H1 (cell line): ENCODE measurements around the gene SLFN12. TPM values are rescaled to one million over a fixed set of nuclear protein-coding genes. Genes with fewer than 3 reads are reported as not detected.

Experiments
- CTCF ChIA-PET: fragments of 300-600 bp; sonication (Branson Sonifier 250); formaldehyde crosslinking; loops from one replicate; lab custom pipeline; 2021; ENCODE audit not compliant: partially characterized antibody; lab: Charles Lee
- POLR2A ChIA-PET: fragments of 300-600 bp; sonication (Branson Sonifier 250); formaldehyde crosslinking; loops from one replicate; lab custom pipeline; 2021; ENCODE audit warnings: inconsistent platforms; ENCODE audit not compliant: partially characterized antibody; lab: Charles Lee
- DNase-seq, 2 experiments: peaks; one replicate each; pipeline versions ENCODE4 v3.0.0 to v3.0.0-alpha.2; 2010 to 2022; ENCODE audit warnings: low spot score in 2 of 2, low read depth in 1 of 2, mixed read lengths in 1 of 2
- FAIRE-seq: peaks from 2 replicates; lab custom pipeline; 2011; peaks lifted over from hg19 to GRCh38; lab: Jason Lieb, UNC
- H2AFZ ChIP-seq: 2 replicates; pipeline ENCODE4 v1.8.1; 2012; ENCODE audit warnings: low read length, inconsistent platforms
- H2AK5ac ChIP-seq: 2 replicates; pipeline ENCODE4 v1.6.1; 2013; ENCODE audit warnings: low read depth, low read length
- H2BK120ac ChIP-seq: replicated peaks from 2 replicates; pipeline ENCODE3; 2013; ENCODE audit warnings: low read depth, low read length, inconsistent platforms
- H2BK12ac ChIP-seq: 2 replicates; pipeline ENCODE4 v1.6.1; 2013; ENCODE audit warnings: low read depth, low read length
- H2BK15ac ChIP-seq: 2 replicates; pipeline ENCODE4 v1.6.1; 2013; ENCODE audit warnings: low read length
- H2BK20ac ChIP-seq: 2 replicates; pipeline ENCODE4 v1.6.1; 2013; ENCODE audit warnings: low read length
- H2BK5ac ChIP-seq: 2 replicates; pipeline ENCODE4 v1.6.1; 2013; ENCODE audit warnings: low read depth, low read length
- H3K14ac ChIP-seq: 2 replicates; pipeline ENCODE4 v1.6.1; 2013; ENCODE audit warnings: inconsistent platforms; ENCODE audit not compliant: insufficient read length
- H3K18ac ChIP-seq: 2 replicates; pipeline ENCODE4 v1.6.1; 2013; ENCODE audit warnings: low read length; ENCODE audit errors: extremely low read depth
- H3K23ac ChIP-seq: 2 replicates; pipeline ENCODE4 v1.6.1; 2013; ENCODE audit warnings: inconsistent platforms; ENCODE audit not compliant: insufficient read length
- H3K23me2 ChIP-seq: 2 replicates; pipeline ENCODE4 v1.6.1; 2013; ENCODE audit warnings: low read depth, low read length
- H3K27ac ChIP-seq: 2 replicates; pipeline ENCODE4 v1.6.1; 2011; ENCODE audit warnings: low read depth, low read length, inconsistent platforms
- H3K27me3 ChIP-seq, 4 experiments: replicated peaks in 1 of 4; 1 replicate in 1 of 4; 2 replicates in 3 of 4; pipeline versions ENCODE4 v1.6.1 to v1.8.1; 2011 to 2013; ENCODE audit warnings: low read length in 3 of 4, mild to moderate bottlenecking in 3 of 4, inconsistent platforms in 2 of 4, mixed read lengths in 2 of 4, moderate library complexity in 1 of 4; ENCODE audit not compliant: control insufficient read depth in 3 of 4, insufficient read depth in 3 of 4; ENCODE audit errors: extremely low read depth in 1 of 4
- H3K36me3 ChIP-seq, 4 experiments: 2 replicates each; pipeline versions ENCODE4 v1.6.1 to v1.8.1; 2011 to 2013; ENCODE audit warnings: mild to moderate bottlenecking in 4 of 4, low read length in 3 of 4, moderate library complexity in 2 of 4, control low read depth in 1 of 4, inconsistent platforms in 1 of 4; ENCODE audit not compliant: insufficient read depth in 4 of 4, control insufficient read depth in 2 of 4
- H3K4ac ChIP-seq: replicated peaks from 2 replicates; pipeline ENCODE3; 2013; ENCODE audit warnings: low read length, low read depth, mixed read lengths, inconsistent platforms; ENCODE audit not compliant: insufficient read length
- H3K4me1 ChIP-seq, 4 experiments: replicated peaks in 1 of 4; 1 replicate in 1 of 4; 2 replicates in 3 of 4; pipeline versions ENCODE4 v1.6.1 to v1.8.1; 2011 to 2013; ENCODE audit warnings: low read length in 3 of 4, inconsistent platforms in 2 of 4, mixed read lengths in 1 of 4; ENCODE audit not compliant: insufficient read depth in 4 of 4, control insufficient read depth in 3 of 4
- H3K4me2 ChIP-seq, 2 experiments: 2 replicates each; pipeline versions ENCODE4 v1.6.1 to v1.8.1; 2011 to 2013; ENCODE audit warnings: low read depth in 2 of 2, low read length in 2 of 2, control low read depth in 1 of 2, inconsistent platforms in 1 of 2, mild to moderate bottlenecking in 1 of 2; ENCODE audit not compliant: insufficient read depth in 1 of 2
- H3K4me3 ChIP-seq, 4 experiments: fragments of 200-600, 300-600 bp in 1 of 4; sonication (generic), shearing (Covaris generic), sonication (Bioruptor Twin) in 1 of 4; 2 replicates each; pipeline versions ENCODE4 v1.5.1 to v1.8.1; 2011 to 2016; ENCODE audit warnings: low read length in 4 of 4, low read depth in 3 of 4, control low read depth in 2 of 4, inconsistent platforms in 2 of 4, mild to moderate bottlenecking in 2 of 4, mixed read lengths in 1 of 4, moderate library complexity in 1 of 4; ENCODE audit not compliant: insufficient read depth in 2 of 4; ENCODE audit errors: extremely low read depth in 1 of 4
- H3K56ac ChIP-seq: replicated peaks from 2 replicates; pipeline ENCODE3; 2013; ENCODE audit warnings: low read depth, mild to moderate bottlenecking, mixed read lengths, low read length, inconsistent platforms; ENCODE audit not compliant: insufficient read length
- H3K79me1 ChIP-seq: 2 replicates; pipeline ENCODE4 v1.6.1; 2013; ENCODE audit warnings: low read depth, low read length, control low read depth
- H3K79me2 ChIP-seq, 2 experiments: 2 replicates each; pipeline versions ENCODE4 v1.6.1 to v1.8.1; 2012 to 2013; ENCODE audit warnings: low read length in 2 of 2, mild to moderate bottlenecking in 2 of 2, inconsistent platforms in 1 of 2; ENCODE audit not compliant: insufficient read depth in 2 of 2, control insufficient read depth in 1 of 2
- H3K9ac ChIP-seq, 4 experiments: replicated peaks in 1 of 4; 1 replicate in 1 of 4; 2 replicates in 3 of 4; pipeline versions ENCODE4 v1.6.1 to v1.8.1; 2011 to 2013; ENCODE audit warnings: low read depth in 3 of 4, low read length in 3 of 4, control low read depth in 2 of 4, mild to moderate bottlenecking in 2 of 4, moderate library complexity in 2 of 4, inconsistent platforms in 1 of 4; ENCODE audit errors: extremely low read depth in 1 of 4
- H3K9me3 ChIP-seq, 2 experiments: 2 replicates each; pipeline versions ENCODE4 v1.6.1 to v1.8.1; 2012 to 2013; ENCODE audit warnings: mild to moderate bottlenecking in 2 of 2, moderate library complexity in 2 of 2, control low read depth in 1 of 2, inconsistent platforms in 1 of 2, low read depth in 1 of 2, low read length in 1 of 2, mixed read lengths in 1 of 2; ENCODE audit not compliant: insufficient read depth in 2 of 2
- H4K20me1 ChIP-seq, 2 experiments: replicated peaks in 1 of 2; 2 replicates each; pipeline versions ENCODE3 to v1.8.1; 2011 to 2013; ENCODE audit warnings: inconsistent platforms in 2 of 2, low read length in 2 of 2, mild to moderate bottlenecking in 1 of 2; ENCODE audit not compliant: insufficient read depth in 2 of 2, control insufficient read depth in 1 of 2
- H4K5ac ChIP-seq: 2 replicates; pipeline ENCODE4 v1.6.1; 2013; ENCODE audit warnings: low read length, low read depth, mixed read lengths, inconsistent platforms; ENCODE audit not compliant: insufficient read length
- H4K8ac ChIP-seq: 2 replicates; pipeline ENCODE4 v1.8.0; 2013; ENCODE audit warnings: mild to moderate bottlenecking, moderate library complexity, low read length, inconsistent platforms; ENCODE audit not compliant: insufficient read depth; ENCODE audit errors: extremely low read depth
- H4K91ac ChIP-seq: replicated peaks from 2 replicates; pipeline ENCODE3; 2013; ENCODE audit warnings: low read length, mixed read lengths, inconsistent platforms; ENCODE audit not compliant: insufficient read length
- BRCA1 ChIP-seq: IDR thresholded peaks from 2 replicates; pipeline ENCODE4 v1.6.1; 2012; ENCODE audit warnings: low read depth, low read length, improper control_type of control experiment
- CREB1 ChIP-seq: IDR thresholded peaks from 2 replicates; pipeline ENCODE4 v1.6.1; 2012; ENCODE audit warnings: inconsistent platforms
- EZH2 ChIP-seq: fragments of 200-600 bp; sonication (generic); IDR thresholded peaks from 2 replicates; pipeline ENCODE4 v1.7.1; 2012; ENCODE audit warnings: low read depth, mild to moderate bottlenecking, moderate library complexity, low read length, inconsistent platforms; ENCODE audit not compliant: severe bottlenecking
- GABPA ChIP-seq: IDR thresholded peaks from 2 replicates; pipeline ENCODE4 v1.6.1; 2011; ENCODE audit warnings: mild to moderate bottlenecking, low read length, moderate library complexity, borderline replicate concordance; ENCODE audit not compliant: insufficient read depth
- JUN ChIP-seq: IDR thresholded peaks from 2 replicates; pipeline ENCODE4 v1.6.1; 2011; ENCODE audit warnings: low read depth, mild to moderate bottlenecking, improper control_type of control experiment, low read length
- MAFK ChIP-seq: IDR thresholded peaks from 2 replicates; pipeline ENCODE4 v1.6.1; 2012; ENCODE audit warnings: low read depth, mild to moderate bottlenecking, improper control_type of control experiment, low read length
- SIX5 ChIP-seq: IDR thresholded peaks from 2 replicates; pipeline ENCODE4 v1.6.1; 2011; ENCODE audit warnings: mild to moderate bottlenecking, low read depth, low read length
- SP1 ChIP-seq: IDR thresholded peaks from 2 replicates; pipeline ENCODE4 v1.6.1; 2011; ENCODE audit warnings: low read depth, low read length
- SP2 ChIP-seq: IDR thresholded peaks from 2 replicates; pipeline ENCODE4 v1.6.1; 2012; ENCODE audit warnings: mild to moderate bottlenecking, low read length, inconsistent platforms
- WGBS, 2 experiments: shearing (Covaris generic) in 1 of 2; methylation state at CpG; one replicate each; pipeline versions ENCODE4 v1.1.6 to v1.1.7; 2013 to 2015; ENCODE audit warnings: low lambda C conversion rate in 2 of 2, mixed read lengths in 2 of 2, inconsistent platforms in 1 of 2, low coverage in 1 of 2, missing lambda C conversion rate in 1 of 2; ENCODE audit not compliant: insufficient replicate concordance in 2 of 2, insufficient coverage in 1 of 2, insufficient read length in 1 of 2; ENCODE audit errors: extremely low coverage in 1 of 2, missing lambda C conversion rate in 1 of 2; 5-methylcytosine and 5-hydroxymethylcytosine counted together
- polyA plus RNA-seq, 7 experiments: library from polyadenylated mRNA; depleted of rRNA in 3 of 7; stranded (reverse) in 5 of 7; unstranded in 2 of 7; fragments of >200 nt in 5 of 7; fragments of 200-250 nt in 2 of 7; gene quantifications; 1 replicate in 5 of 7; 2 replicates in 1 of 7; 4 replicates in 1 of 7; pipeline versions ENCODE4 v1.2.1 to v1.2.3, GENCODE V29; 2011 to 2013; ENCODE audit warnings: missing spikeins in 2 of 7, mixed read lengths in 2 of 7
- total RNA-seq: library from RNA; stranded (reverse); fragmentation: NEBNext Ultra II Directional; extraction: Animal tissue kit (Norgen Biotek cat#: 25700); gene quantifications from 2 replicates; pipeline ENCODE4 v1.2.1, GENCODE V29; 2021

SLFN12 gene
- total and polyA plus RNA-seq, 2 of the 8 experiments (the other 6 are each of a cell fraction or from before 2014, with no cell fraction given) = 1.6 to 10.7 TPM

- Histone ChIP-seq H4K8ac (no peak overlapping the region), H3K18ac (no peak overlapping the region), H3K56ac (no peak overlapping the region), H2BK5ac (no peak overlapping the region), H3K9ac (no peak overlapping the region), H3K23ac (no peak overlapping the region), H3K23me2 (no peaks in the 10 kb centered on the region), H2BK20ac (no peak overlapping the region), H3K36me3 (no peaks in the 10 kb centered on the region; a peak in 1 of 8 replicates), H4K5ac (no peak overlapping the region), H3K27ac (no peak overlapping the region), H3K79me1 (no peaks in the 10 kb centered on the region), H3K27me3 (no peaks in the 10 kb centered on the region), H2AK5ac (no peak overlapping the region), H3K4ac (no peak overlapping the region), H4K20me1 (no peaks in the 10 kb centered on the region), H3K4me1 (no peaks in the 10 kb centered on the region), H3K79me2 (no peaks in the 10 kb centered on the region), H2BK15ac (no peak overlapping the region), H4K91ac (no peak overlapping the region), H3K4me2 (no peak overlapping the region), H2AFZ (no peak overlapping the region), H3K9me3 (no peaks in the 10 kb centered on the region; a peak in 1 of 4 replicates), H2BK12ac (no peak overlapping the region), H3K4me3 (no peak overlapping the region), H2BK120ac (no peak overlapping the region), H3K14ac (no peak overlapping the region)
- FAIRE-seq (no peak), DNase-seq (no peak)
- 100% methylated on average over 1 of the region's 1 CpG; no CpG with 5 or more reads in 1 of the 2 experiments for WGBS, 2 experiments
- ChIA-PET CTCF (no interaction called here), POLR2A (no interaction called here)
- TF ChIP-seq SP2 (no peak), EZH2 (no peak), BRCA1 (no peak), CREB1 (no peak), MAFK (no peak), GABPA (no peak), JUN (no peak), SP1 (no peak), SIX5 (no peak)
Observed at GRCh38 chr17:35404360-35404759, 27.9 kb downstream of the SLFN12 start.
